ENCODE data around the gene SKIC3.

SKIC3 gene

GRCh38 chr5:95530416-95530815 lies 24.4 kb downstream of the SKIC3 start:
- DNase-seq, result no peak

- no peak for DNase-seq
These were observed 26.2 kb downstream of the SKIC3 start for GRCh38 chr5:95528565-95528964.

GRCh38 chr5:95526871-95527270 lies 27.9 kb downstream of the SKIC3 start:
- DNase-seq, result no peak

GRCh38 chr5:95524423-95524822 lies 30.4 kb downstream of the SKIC3 start:
- no peak for DNase-seq

- no peak for DNase-seq
These were observed 34.6 kb downstream of the SKIC3 start for GRCh38 chr5:95520206-95520605.

GRCh38 chr5:95519681-95520080 lies 35.1 kb downstream of the SKIC3 start:
- no peak for DNase-seq

GRCh38 chr5:95519151-95519550 lies 35.6 kb downstream of the SKIC3 start:
- DNase-seq, result no peak

- DNase-seq, result no peak
These were observed 36.4 kb downstream of the SKIC3 start for GRCh38 chr5:95518417-95518816.

GRCh38 chr5:95511606-95512005 lies 43.2 kb downstream of the SKIC3 start:
- DNase-seq, result no peak

GRCh38 chr5:95508550-95508949 lies 46.2 kb downstream of the SKIC3 start:
- no peak for DNase-seq
